Mucosa of descending colon (tissue), 3 donors: ENCODE data around the gene DAZAP1. TPM values are rescaled to one million over a fixed set of nuclear protein-coding genes. Genes with fewer than 3 reads are reported as not detected.

Experiments
- ATAC-seq: fragments of 200-7000 bp; cut with Tn5 transposase; one replicate; pipeline ENCODE4 v1.9.1; 2020; ENCODE audit warnings: mild to moderate bottlenecking, moderate library complexity
- DNase-seq, 3 donors: peaks; one replicate each; pipeline ENCODE4 v3.0.0-alpha.2; 2020
- H3K36me3 ChIP-seq: fragments of 200-600 bp; one replicate; pipeline ENCODE4 v1.8.0; 2021; ENCODE audit warnings: low read depth, mild to moderate bottlenecking
- H3K4me1 ChIP-seq: fragments of 200-600 bp; one replicate; pipeline ENCODE4 v1.8.0; 2021; ENCODE audit warnings: low read depth, mild to moderate bottlenecking
- H3K4me3 ChIP-seq: fragments of 200-600 bp; one replicate; pipeline ENCODE4 v1.8.0; 2021; ENCODE audit warnings: mild to moderate bottlenecking
- H3K9me3 ChIP-seq: fragments of 200-600 bp; one replicate; pipeline ENCODE4 v1.8.0; 2021; ENCODE audit warnings: mild to moderate bottlenecking
- intact Hi-C, 2 donors: fragments of 100-400 bp; cut with DNase I in 1 of 2; cut with micrococcal nuclease in 1 of 2; formaldehyde crosslinking; loops; one replicate each; pipeline versions ENCODE4 v1.11.0 to v1.11.1; 2022; cut with DNase I, micrococcal nuclease
- total RNA-seq, 3 donors: library from RNA; stranded (reverse); fragmentation: NEBNext Ultra II Directional in 2 of 3; extraction: Animal tissue kit (Norgen Biotek cat#: 25700) in 2 of 3; gene quantifications; one replicate each; pipeline versions ENCODE4 v1.2.1 to v1.2.4, GENCODE V29; 2021 to 2023
- TF ChIP-seq, protein P1 (sequence below): fragments of 200-600 bp; IDR thresholded peaks from one replicate; pipeline ENCODE4 v1.8.0; 2022; ENCODE audit warnings: antibody characterized with exemption, mild to moderate bottlenecking
- donor health status: DM: no; HTN: no; CAD: no; lungs with moderate emphysema.
- donor health status: DM: no; HTN: no; CAD: no.
- donor health status: DM: no; HTN: yes; CAD: no.

Gene DAZAP1
- total RNA-seq, 3 donors from 2014 or later = 117 to 123 (median 119) TPM

DNA sequence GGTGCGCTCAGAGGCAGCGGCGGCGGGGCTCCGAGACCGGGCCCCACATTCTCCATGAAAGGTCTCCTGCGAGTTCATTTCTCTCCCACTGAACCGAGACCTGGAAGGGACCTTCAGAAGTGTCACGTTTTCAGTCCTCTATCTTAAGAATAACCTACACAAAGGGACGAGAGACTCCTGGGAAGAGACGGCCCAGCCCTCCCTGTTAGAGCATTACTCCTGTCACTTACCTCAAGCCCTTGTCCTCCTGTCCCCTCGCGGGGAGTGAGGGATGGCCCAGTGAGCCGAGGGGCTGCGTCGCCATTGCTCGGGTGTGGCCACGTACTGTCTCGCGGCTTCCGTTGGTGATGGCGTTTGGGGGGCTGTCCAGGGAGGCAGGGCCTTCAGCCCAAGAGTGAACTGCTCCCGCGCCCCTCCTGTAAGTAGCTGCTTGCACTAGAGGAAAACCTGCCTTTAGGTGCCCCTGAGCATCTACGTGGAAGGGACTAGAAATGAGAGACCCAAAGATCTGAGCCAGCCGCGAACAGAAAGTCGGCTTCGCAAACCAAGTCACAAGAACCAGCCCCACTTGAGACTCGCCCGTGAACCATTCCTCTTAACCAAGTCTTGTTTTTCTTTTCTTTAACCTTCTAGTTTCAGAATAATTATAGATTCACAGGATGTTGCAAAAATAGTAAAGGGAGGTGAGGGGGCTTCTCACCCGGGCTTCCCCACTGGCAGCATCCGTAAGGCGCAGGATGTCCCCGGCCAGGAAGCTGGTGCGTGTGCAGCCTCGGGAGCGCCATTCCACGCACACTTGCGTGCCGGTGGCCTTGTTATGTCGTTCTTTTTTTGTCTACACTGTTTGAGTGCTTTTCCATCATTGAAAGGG is 44.8 kb upstream of the DAZAP1 start:
- no peak overlapping the region for H3K4me3 ChIP-seq
- DNase-seq = no peak
- TF ChIP-seq, protein P1, sequence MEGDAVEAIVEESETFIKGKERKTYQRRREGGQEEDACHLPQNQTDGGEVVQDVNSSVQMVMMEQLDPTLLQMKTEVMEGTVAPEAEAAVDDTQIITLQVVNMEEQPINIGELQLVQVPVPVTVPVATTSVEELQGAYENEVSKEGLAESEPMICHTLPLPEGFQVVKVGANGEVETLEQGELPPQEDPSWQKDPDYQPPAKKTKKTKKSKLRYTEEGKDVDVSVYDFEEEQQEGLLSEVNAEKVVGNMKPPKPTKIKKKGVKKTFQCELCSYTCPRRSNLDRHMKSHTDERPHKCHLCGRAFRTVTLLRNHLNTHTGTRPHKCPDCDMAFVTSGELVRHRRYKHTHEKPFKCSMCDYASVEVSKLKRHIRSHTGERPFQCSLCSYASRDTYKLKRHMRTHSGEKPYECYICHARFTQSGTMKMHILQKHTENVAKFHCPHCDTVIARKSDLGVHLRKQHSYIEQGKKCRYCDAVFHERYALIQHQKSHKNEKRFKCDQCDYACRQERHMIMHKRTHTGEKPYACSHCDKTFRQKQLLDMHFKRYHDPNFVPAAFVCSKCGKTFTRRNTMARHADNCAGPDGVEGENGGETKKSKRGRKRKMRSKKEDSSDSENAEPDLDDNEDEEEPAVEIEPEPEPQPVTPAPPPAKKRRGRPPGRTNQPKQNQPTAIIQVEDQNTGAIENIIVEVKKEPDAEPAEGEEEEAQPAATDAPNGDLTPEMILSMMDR = no peak
- no peak for ATAC-seq
- peaks cover 7% of the 10 kb centered on the region for H3K36me3 ChIP-seq
- no peaks in the 10 kb centered on the region for H3K4me1 ChIP-seq
- no peaks in the 10 kb centered on the region for H3K9me3 ChIP-seq
- intact Hi-C loops = no loop called here

DNA sequence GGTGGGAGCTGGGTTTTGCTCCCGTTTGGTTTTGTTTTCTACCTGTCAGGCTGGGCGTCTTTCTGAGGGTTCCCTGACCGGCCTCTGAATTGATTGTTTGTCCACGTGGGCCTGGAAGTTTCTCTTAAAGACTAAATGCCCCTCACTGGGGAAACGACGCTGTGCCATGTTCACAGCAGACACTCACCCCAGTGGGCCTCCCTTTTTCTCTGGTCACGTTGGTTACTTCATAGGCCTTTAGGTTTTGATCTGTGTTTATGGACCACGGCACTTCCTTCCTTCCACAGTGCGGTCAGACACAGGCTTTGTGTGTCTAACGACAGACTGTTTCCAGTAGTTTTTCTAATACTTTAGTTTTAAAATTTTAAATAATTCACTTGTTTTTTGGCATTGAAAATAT is 43.8 kb upstream of the DAZAP1 start:
- ATAC-seq (peak; percentile 46), DNase-seq (no peak)
- no peak overlapping the region for H3K4me3 ChIP-seq
- H3K36me3 ChIP-seq = peaks cover 8% of the 10 kb centered on the region
- intact Hi-C loops = no loop called here
- H3K9me3 ChIP-seq = no peaks in the 10 kb centered on the region
- TF ChIP-seq, protein P1 = no peak
- H3K4me1 ChIP-seq = no peaks in the 10 kb centered on the region

- TF ChIP-seq, protein P1 = no peak
- no peak for ATAC-seq
Measured at GRCh38 chr19:1364070-1364704, 43.2 kb upstream of the DAZAP1 start.

GRCh38 chr19:1365319-1366269 is 41.8 kb upstream of the DAZAP1 start:
- DNase-seq = no peak
- H3K4me3 ChIP-seq = no peak overlapping the region
- no peaks in the 10 kb centered on the region for H3K4me1 ChIP-seq
- no peak for ATAC-seq
- no peaks in the 10 kb centered on the region for H3K9me3 ChIP-seq
- TF ChIP-seq, protein P1 = no peak
- H3K36me3 ChIP-seq = peaks cover 8% of the 10 kb centered on the region
- intact Hi-C loops = no loop called here

More at GRCh38 chr19:1364070-1364704, 43.2 kb upstream of the DAZAP1 start:
- Histone ChIP-seq H3K4me3 (no peak overlapping the region), H3K4me1 (no peaks in the 10 kb centered on the region), H3K9me3 (no peaks in the 10 kb centered on the region), H3K36me3 (peaks cover 8% of the 10 kb centered on the region)
- no peak for DNase-seq
- intact Hi-C loops = no loop called here

GRCh38 chr19:1366296-1366695 is 41.1 kb upstream of the DAZAP1 start:
- intact Hi-C loops = no loop called here
- no peaks in the 10 kb centered on the region for H3K9me3 ChIP-seq
- H3K4me1 ChIP-seq = no peaks in the 10 kb centered on the region
- no peak for ATAC-seq
- no peak for DNase-seq
- peaks cover 12% of the 10 kb centered on the region for H3K36me3 ChIP-seq
- TF ChIP-seq, protein P1 = no peak
- no peak overlapping the region for H3K4me3 ChIP-seq
